HTR-8/SVneo (cell line): ENCODE results near the gene SLC30A2.
A peak's percentile ranks its signal among the peaks of the same experiment; 100 is the strongest.

ENCODE experiments used
- DNase-seq: peaks from one replicate; pipeline ENCODE4 v3.0.0; 2011; ENCODE audit warnings: low spot score, mixed read lengths; ENCODE audit not compliant: insufficient read length
- FAIRE-seq: peaks from 2 replicates; lab custom pipeline; 2011; peaks lifted over from hg19 to GRCh38; lab: Jason Lieb, UNC

The SLC30A2 gene

GRCh38 chr1:26005434-26006105 lies 40.3 kb downstream of the SLC30A2 start:
- FAIRE-seq, result no peak
- DNase-seq, result no peak

GRCh38 chr1:26003756-26004155 lies 42.2 kb downstream of the SLC30A2 start:
- FAIRE-seq (no peak), DNase-seq (no peak)

- FAIRE-seq (no peak), DNase-seq (no peak)
Observed at GRCh38 chr1:26003262-26003661, 42.7 kb downstream of the SLC30A2 start.

GRCh38 chr1:25999041-25999800 lies 46.7 kb downstream of the SLC30A2 start:
- DNase-seq (no peak), FAIRE-seq (no peak)

GRCh38 chr1:25997828-25998761 lies 47.8 kb downstream of the SLC30A2 start, which contains the start of gene PAFAH2:
Gene PAFAH2, minus strand, starts transcription at chr1:25998063. Its CDS starts 7,247 bp downstream, at chr1:25990816.
- FAIRE-seq (peak; percentile 73), DNase-seq (peak; percentile 91)

- FAIRE-seq, result no peak
- no peak for DNase-seq
Observed at GRCh38 chr1:25996966-25997827, 48.7 kb downstream of the SLC30A2 start.

GRCh38 chr1:25994402-25995150 lies 51.3 kb downstream of the SLC30A2 start:
- FAIRE-seq, result no peak
- DNase-seq, result no peak

- no peak for DNase-seq
- no peak for FAIRE-seq
Observed at GRCh38 chr1:25993197-25993951, 52.5 kb downstream of the SLC30A2 start.

- no peak for DNase-seq
- FAIRE-seq, result no peak
Observed at GRCh38 chr1:25992689-25993171, 53.2 kb downstream of the SLC30A2 start.

- FAIRE-seq (no peak), DNase-seq (no peak)
Observed at GRCh38 chr1:25991937-25992688, 53.8 kb downstream of the SLC30A2 start.

GRCh38 chr1:25990702-25991395 lies 55.1 kb downstream of the SLC30A2 start:
- FAIRE-seq, result no peak
- DNase-seq, result no peak

GRCh38 chr1:25990251-25990650 lies 55.7 kb downstream of the SLC30A2 start:
- DNase-seq, result no peak
- no peak for FAIRE-seq

GRCh38 chr1:25989440-25990234 lies 56.3 kb downstream of the SLC30A2 start:
- FAIRE-seq (no peak), DNase-seq (no peak)

- DNase-seq (no peak), FAIRE-seq (no peak)
Observed at GRCh38 chr1:25987951-25988350, 58.0 kb downstream of the SLC30A2 start.
